ENCODE measurements around the gene TMEM87B. TPM values are rescaled to one million over a fixed set of nuclear protein-coding genes. Genes with fewer than 3 reads are reported as not detected.

The TMEM87B gene
- total RNA-seq, 2 experiments from 2014 or later: 13.3 to 16.9 TPM

DNA sequence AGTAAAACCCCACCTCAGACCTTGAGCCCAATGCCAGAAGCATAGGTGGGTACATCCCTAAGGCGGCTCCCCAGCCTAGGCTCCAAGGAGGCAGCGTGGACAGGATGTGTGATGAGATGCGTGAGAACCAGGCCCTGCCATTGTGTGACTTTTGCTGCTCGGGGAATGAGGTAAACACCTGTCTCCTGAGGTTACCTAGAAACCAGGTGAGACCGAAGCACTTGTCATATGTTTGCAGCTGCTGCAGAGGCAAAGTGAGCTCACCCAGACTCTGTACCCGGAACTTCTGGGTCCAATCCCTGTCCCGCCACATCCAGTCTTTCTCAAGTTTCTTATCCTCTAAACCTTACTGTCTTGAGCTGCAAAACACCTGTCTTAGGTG lies 86.5 kb downstream of the TMEM87B start:
- DNase-seq: no peak
- no peaks in the 10 kb centered on the region for H3K9me3 Mint-ChIP-seq
- H3K27me3 Mint-ChIP-seq: peaks cover 33% of the 10 kb centered on the region
- no peak overlapping the region for H3K4me3 Mint-ChIP-seq
- H3K27ac Mint-ChIP-seq: no peak overlapping the region
- H3K4me1 Mint-ChIP-seq: peaks cover 8% of the 10 kb centered on the region
- H3K36me3 Mint-ChIP-seq: peaks cover 6% of the 10 kb centered on the region

DNA sequence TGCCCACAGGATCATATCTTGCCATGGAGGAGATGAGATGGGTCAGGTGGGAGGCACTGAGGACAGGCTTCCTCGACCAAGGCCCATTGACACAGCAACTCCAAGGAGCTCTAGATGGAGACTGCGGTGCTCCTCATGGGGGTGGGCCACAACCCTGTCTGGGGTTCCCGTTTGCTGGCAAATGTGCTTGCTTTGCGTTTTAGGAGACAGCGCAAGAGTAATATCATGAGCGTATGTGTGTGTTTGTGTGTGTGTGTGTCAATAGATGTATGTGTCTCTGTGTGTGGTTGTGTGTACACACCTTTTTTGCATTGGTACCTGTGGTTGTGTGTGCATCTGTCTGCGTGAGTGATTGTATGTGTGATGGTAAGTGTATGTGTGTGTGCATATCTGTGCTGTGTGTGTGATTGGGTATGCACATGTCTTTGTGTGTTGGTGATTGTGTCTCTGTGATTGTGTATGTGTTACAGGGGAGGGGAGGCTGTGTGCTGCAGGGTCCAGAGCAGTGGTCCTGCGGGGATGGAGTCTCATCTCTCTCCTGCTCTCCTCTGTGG lies 87.5 kb downstream of the TMEM87B start:
- no peak for DNase-seq
- peaks cover 4% of the 10 kb centered on the region for H3K4me1 Mint-ChIP-seq
- H3K4me3 Mint-ChIP-seq: no peak overlapping the region
- H3K36me3 Mint-ChIP-seq: peaks cover 2% of the 10 kb centered on the region
- H3K27me3 Mint-ChIP-seq: peaks cover 31% of the 10 kb centered on the region
- H3K9me3 Mint-ChIP-seq: no peaks in the 10 kb centered on the region
- H3K27ac Mint-ChIP-seq: no peak overlapping the region

DNA sequence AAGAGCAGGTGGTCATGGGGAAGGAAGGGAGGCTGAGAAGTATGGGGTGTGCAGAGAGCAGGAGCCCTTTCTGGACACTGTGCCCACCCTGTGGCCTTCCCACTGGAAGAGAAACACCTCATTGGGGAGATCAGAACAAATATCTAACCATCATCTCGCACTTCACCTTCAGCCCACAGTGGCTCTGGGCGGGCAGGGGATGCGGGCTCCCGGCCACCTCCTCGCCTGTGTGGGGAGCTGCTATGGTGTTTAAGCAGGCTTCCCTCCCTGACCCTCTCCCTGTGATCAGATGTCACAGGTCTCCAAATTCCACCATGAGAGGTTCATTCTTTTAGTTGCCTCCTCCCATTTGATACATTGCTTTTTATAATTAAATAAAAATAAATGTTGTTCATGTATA lies 88.1 kb downstream of the TMEM87B start:
- Mint-ChIP-seq H3K36me3 (no peaks in the 10 kb centered on the region), H3K4me3 (no peak overlapping the region), H3K4me1 (peaks cover 3% of the 10 kb centered on the region)

GRCh38 chr2:112144966-112145365 lies 89.9 kb downstream of the TMEM87B start:
- H3K27ac Mint-ChIP-seq: no peak overlapping the region
- H3K27me3 Mint-ChIP-seq: peaks cover 21% of the 10 kb centered on the region
- no peaks in the 10 kb centered on the region for H3K36me3 Mint-ChIP-seq
- no peak for DNase-seq
- peaks cover 2% of the 10 kb centered on the region for H3K4me1 Mint-ChIP-seq
- no peak overlapping the region for H3K4me3 Mint-ChIP-seq
- no peaks in the 10 kb centered on the region for H3K9me3 Mint-ChIP-seq

More for the DNA sequence above, 88.1 kb downstream of the TMEM87B start:
- no peaks in the 10 kb centered on the region for H3K9me3 Mint-ChIP-seq
- no peak for DNase-seq
- H3K27ac Mint-ChIP-seq: no peak overlapping the region
- H3K27me3 Mint-ChIP-seq: peaks cover 27% of the 10 kb centered on the region

DNA sequence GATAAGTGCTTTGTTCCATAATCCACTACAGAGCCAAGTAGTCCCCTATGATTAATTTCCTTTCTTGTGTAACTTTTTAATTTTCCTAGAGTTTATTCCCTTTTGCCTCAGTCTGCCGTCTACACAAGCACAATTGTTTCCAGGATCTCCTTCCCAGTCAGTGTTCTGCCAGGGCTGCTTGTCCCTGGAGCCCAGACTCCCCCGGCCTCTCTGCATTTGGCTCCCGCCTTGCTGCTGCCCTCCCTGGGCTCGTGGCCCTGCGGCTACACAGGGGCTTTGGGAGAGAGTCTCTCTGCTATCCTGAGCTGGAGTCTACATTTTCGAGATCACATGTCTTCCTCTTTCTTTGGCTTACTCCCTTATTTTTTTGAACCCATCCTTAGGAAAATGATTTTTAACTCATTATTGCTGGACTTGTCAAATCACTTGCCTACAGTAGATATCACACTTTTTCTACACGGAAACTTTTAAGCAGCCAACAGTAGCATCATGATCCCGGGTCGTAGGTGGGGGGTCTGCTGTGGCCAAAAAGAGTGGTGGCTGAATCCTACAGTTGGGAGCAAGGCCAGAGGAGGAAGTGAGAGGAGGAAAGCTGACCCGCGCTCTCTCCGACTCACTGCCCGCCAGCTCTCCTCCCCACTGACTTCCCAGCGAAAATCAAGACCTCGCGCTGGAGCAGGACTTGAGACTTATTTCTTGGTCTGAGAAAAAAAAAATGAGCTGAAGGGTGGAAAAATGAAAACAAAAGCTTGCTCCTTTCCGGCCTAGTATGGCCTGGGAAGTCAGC lies 92.5 kb downstream of the TMEM87B start:
- Mint-ChIP-seq H3K4me3 (no peak overlapping the region), H3K27me3 (peaks cover 5% of the 10 kb centered on the region), H3K9me3 (no peaks in the 10 kb centered on the region), H3K36me3 (no peaks in the 10 kb centered on the region), H3K27ac (no peak overlapping the region), H3K4me1 (peaks cover 4% of the 10 kb centered on the region)
- DNase-seq: no peak

DNA sequence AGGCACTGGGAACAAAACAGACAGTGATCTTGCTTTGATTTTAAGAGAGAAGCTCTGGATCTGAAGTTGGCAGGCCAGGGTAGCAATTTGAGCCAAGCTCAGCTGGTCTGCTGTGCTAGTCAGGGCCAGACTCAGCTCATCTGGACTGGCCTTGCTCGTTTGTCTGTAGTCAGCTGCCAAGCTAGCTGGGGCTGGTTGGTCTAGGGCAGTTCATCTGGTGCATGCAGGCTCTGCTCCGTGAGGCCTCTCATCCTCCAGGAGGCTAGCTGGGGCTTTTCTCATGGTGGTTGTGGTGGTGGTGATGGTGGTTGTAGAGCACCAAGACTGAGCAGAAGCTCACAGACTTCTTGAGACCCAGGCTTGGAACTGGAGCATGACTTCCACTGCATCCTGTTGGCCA lies 93.4 kb downstream of the TMEM87B start:
- H3K4me3 Mint-ChIP-seq: no peak overlapping the region
- peaks cover 5% of the 10 kb centered on the region for H3K27me3 Mint-ChIP-seq
- H3K9me3 Mint-ChIP-seq: no peaks in the 10 kb centered on the region
- H3K27ac Mint-ChIP-seq: no peak overlapping the region
- DNase-seq: no peak
- H3K36me3 Mint-ChIP-seq: no peaks in the 10 kb centered on the region
- H3K4me1 Mint-ChIP-seq: peaks cover 4% of the 10 kb centered on the region

- no peak for DNase-seq
- Mint-ChIP-seq H3K9me3 (no peaks in the 10 kb centered on the region), H3K27me3 (peaks cover 5% of the 10 kb centered on the region)
Observed at GRCh38 chr2:112149194-112149593, 94.1 kb downstream of the TMEM87B start.

GRCh38 chr2:112149866-112150435 lies 94.9 kb downstream of the TMEM87B start:
- DNase-seq: no peak
- Mint-ChIP-seq H3K27ac (no peak overlapping the region), H3K4me3 (no peak overlapping the region), H3K27me3 (peaks cover 5% of the 10 kb centered on the region), H3K4me1 (peaks cover 17% of the 10 kb centered on the region), H3K9me3 (no peaks in the 10 kb centered on the region), H3K36me3 (no peaks in the 10 kb centered on the region)

More at GRCh38 chr2:112149194-112149593, 94.1 kb downstream of the TMEM87B start:
- Mint-ChIP-seq H3K36me3 (no peaks in the 10 kb centered on the region), H3K27ac (no peak overlapping the region), H3K4me3 (no peak overlapping the region), H3K4me1 (peaks cover 10% of the 10 kb centered on the region)

DNA sequence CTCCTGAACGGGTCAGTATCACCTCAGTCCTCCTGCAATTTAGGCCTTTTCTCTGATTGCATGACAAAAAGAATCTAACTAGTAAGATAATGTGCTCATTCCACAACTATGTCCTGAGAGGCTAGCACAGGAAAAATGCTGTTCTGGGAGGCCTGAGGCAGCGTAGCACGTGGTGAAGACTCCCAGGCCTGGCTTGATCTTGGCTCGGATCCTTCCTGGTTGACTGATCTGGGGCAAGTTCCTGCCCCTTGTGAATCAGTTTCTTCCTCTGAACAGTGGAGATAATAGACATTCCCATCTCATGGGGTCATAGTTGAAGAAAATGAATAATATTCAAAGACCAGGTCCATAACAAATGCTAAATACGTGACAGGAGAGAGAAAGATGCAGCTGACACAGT lies 95.4 kb downstream of the TMEM87B start:
- no peak overlapping the region for H3K27ac Mint-ChIP-seq
- peaks cover 5% of the 10 kb centered on the region for H3K27me3 Mint-ChIP-seq
- H3K4me1 Mint-ChIP-seq: peaks cover 22% of the 10 kb centered on the region
- no peaks in the 10 kb centered on the region for H3K36me3 Mint-ChIP-seq
- DNase-seq: no peak
- no peak overlapping the region for H3K4me3 Mint-ChIP-seq
- no peaks in the 10 kb centered on the region for H3K9me3 Mint-ChIP-seq

DNA sequence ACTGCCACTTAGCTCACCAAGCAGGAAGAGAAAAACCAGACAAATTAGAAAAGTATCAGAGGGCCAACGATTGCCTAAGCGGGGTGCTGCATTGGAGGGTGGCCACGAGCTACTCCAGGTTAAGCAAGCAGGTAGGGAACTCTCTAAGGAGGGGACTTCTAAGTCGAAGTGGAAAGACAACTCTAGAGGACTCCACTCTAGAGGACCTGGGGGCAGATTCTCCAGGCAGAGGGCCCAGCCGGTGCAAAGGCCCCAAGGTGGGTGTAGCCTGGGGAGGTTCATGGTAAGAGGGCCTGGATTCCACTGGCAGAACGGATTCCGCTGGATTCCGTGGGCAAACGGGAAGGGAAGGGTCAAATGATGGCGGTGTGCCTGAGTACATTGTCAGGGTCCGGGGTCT lies 95.8 kb downstream of the TMEM87B start:
- peaks cover 5% of the 10 kb centered on the region for H3K27me3 Mint-ChIP-seq
- no peak overlapping the region for H3K4me3 Mint-ChIP-seq
- no peak overlapping the region for H3K27ac Mint-ChIP-seq
- no peaks in the 10 kb centered on the region for H3K36me3 Mint-ChIP-seq
- H3K9me3 Mint-ChIP-seq: no peaks in the 10 kb centered on the region
- H3K4me1 Mint-ChIP-seq: peaks cover 26% of the 10 kb centered on the region
- DNase-seq: no peak

DNA sequence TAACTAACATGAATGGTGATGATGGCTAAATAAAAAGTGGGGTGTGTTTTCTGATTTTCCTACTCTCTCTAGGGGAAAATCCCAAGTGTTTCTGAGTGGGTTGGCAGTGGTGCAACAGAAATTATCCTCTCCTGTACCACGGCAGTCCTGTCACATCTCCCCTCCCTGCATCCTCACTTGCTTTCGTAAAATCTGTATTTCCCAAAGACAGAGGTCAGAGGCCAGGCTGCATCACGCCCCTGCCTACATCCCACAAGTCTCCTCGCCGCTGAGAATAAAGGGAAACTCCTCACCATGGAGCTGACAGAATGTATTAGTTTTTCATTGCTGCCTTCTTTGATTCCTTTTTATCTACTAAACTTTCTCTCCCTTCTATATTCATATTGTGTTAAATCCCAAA lies 96.2 kb downstream of the TMEM87B start:
- H3K4me1 Mint-ChIP-seq: peaks cover 30% of the 10 kb centered on the region
- H3K36me3 Mint-ChIP-seq: no peaks in the 10 kb centered on the region
- H3K27me3 Mint-ChIP-seq: peaks cover 5% of the 10 kb centered on the region
- H3K27ac Mint-ChIP-seq: no peak overlapping the region
- no peak for DNase-seq
- H3K9me3 Mint-ChIP-seq: no peaks in the 10 kb centered on the region
- H3K4me3 Mint-ChIP-seq: no peak overlapping the region

- peaks cover 3% of the 10 kb centered on the region for H3K36me3 Mint-ChIP-seq
- no peak overlapping the region for H3K27ac Mint-ChIP-seq
- H3K4me3 Mint-ChIP-seq: no peak overlapping the region
- DNase-seq: no peak
- no peaks in the 10 kb centered on the region for H3K9me3 Mint-ChIP-seq
- peaks cover 9% of the 10 kb centered on the region for H3K27me3 Mint-ChIP-seq
- H3K4me1 Mint-ChIP-seq: peaks cover 36% of the 10 kb centered on the region
Observed at GRCh38 chr2:112151701-112152440, 96.8 kb downstream of the TMEM87B start.

DNA sequence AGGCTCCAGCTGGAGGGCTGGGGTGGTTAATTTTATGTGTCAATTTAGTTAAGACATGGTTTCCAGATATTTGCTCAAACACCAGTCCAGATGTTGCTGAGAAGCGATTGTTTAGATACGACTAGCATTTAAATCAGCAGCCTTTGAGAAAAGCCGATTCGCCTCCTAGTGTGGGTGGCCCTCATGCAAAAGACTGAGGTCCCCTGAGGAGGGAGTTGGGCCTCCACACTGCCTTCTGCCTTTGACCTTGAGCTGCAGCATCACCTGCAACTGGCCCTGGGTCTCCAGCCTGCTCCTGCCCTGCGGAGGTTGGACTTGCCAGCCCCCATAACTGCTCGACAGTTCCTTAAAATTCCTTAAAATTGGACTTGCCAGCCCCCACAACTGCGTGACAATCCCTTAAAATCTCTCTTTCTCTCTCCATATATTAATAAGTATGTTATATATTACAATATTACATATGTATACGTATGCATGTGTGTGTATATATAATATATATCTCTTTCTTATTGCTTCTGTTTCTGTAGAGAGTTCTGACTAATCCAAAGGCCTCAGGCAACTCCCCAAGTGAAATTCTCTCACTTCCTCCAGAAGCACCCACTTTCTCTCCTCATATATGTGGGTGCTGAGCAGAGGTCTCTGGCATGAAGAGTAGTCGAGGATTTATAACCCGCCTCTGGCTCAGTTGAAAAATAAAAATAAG lies 97.6 kb downstream of the TMEM87B start:
- no peak for DNase-seq
- Mint-ChIP-seq H3K4me1 (peaks cover 42% of the 10 kb centered on the region), H3K27ac (no peak overlapping the region), H3K4me3 (no peak overlapping the region), H3K27me3 (peaks cover 3% of the 10 kb centered on the region), H3K9me3 (no peaks in the 10 kb centered on the region), H3K36me3 (peaks cover 3% of the 10 kb centered on the region)

- no peak overlapping the region for H3K27ac Mint-ChIP-seq
- H3K4me1 Mint-ChIP-seq: peaks cover 41% of the 10 kb centered on the region
- no peak overlapping the region for H3K4me3 Mint-ChIP-seq
- no peaks in the 10 kb centered on the region for H3K9me3 Mint-ChIP-seq
- peaks cover 3% of the 10 kb centered on the region for H3K27me3 Mint-ChIP-seq
- peaks cover 3% of the 10 kb centered on the region for H3K36me3 Mint-ChIP-seq
- no peak for DNase-seq
Observed at GRCh38 chr2:112153179-112153490, 98.1 kb downstream of the TMEM87B start.

DNA sequence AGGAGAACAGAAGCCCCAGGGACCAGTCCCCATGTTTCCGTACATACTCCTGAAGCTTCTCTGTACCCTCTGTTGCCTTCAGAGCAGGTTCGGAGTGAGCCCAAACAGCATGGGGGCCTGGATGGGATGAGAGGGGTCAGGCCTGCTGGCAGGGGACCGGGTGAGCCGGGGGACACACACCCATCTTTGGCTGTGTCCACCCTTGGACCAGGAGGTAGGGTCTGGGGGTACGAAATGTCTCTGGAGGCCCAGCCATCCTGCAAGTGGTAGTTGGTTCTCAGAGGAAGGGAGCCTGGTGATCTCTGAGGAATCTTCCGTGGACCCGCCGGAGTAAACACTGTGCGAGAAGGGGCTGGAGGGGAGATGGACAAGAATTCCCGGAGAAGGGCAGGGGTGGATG lies 98.4 kb downstream of the TMEM87B start:
- H3K4me3 Mint-ChIP-seq: no peak overlapping the region
- no peaks in the 10 kb centered on the region for H3K9me3 Mint-ChIP-seq
- no peak for DNase-seq
- H3K4me1 Mint-ChIP-seq: peaks cover 41% of the 10 kb centered on the region
- H3K27ac Mint-ChIP-seq: no peak overlapping the region
- peaks cover 3% of the 10 kb centered on the region for H3K27me3 Mint-ChIP-seq
- H3K36me3 Mint-ChIP-seq: peaks cover 3% of the 10 kb centered on the region
